Measurements from ENCODE around the gene FAM9B.

Gene FAM9B

DNA sequence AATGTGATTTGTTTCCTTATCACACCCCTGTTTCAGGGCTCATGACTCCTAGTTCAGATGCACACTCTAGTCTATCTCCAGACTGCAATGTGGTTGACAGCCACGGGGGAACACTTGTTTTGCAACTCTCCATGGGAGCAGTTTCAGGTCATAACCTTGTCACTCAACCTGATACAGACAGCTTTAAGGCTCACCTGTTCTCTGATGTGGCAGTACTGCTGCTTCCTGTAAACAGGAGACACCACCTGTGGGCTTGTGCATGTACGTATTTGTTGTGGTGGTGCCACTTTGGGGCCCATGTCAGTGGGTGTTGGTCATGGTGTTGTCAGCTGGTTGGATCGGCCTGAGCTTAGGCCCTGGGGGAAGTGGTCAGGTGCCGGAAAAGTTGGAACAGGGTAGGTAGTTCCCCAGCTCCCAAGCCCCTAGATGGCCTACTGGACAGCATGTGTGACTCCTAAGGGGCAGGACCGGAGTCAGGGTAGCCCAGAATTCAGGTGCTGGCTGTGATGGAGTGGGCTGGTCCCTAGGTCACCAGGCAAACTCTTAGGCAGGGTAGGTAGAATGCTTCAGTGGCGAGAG, 46.2 kb downstream of the FAM9B start:
- no peak overlapping the region for H3K4me3 ChIP-seq (ENCODE audit: low read depth, low read length)
- no peak for TF ChIP-seq CTCF (IDR thresholded peaks at IDR 0.05; ENCODE audit: control insufficient read depth, extremely low read depth, insufficient read depth)
- no peak for DNase-seq (ENCODE audit: low read depth)

DNA sequence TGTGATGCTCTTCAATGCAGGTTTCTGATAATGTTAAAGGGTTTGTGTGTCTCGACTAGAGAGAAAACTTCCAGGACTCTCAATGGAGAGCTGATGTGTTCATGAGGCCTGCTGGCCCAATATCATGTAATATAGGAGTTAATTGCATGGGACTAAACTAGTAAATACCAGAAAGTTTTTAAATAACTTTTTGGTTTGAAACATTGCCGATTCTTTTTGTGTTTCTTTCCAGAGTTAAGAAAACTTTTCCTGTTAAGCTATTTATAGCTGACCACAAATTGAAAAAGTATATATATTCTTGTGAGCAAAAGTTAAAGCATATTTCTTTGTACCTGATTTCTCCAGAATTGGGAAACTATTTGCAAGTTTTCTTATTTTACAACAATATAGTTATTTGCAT, 49.7 kb downstream of the FAM9B start:
- H3K4me3 ChIP-seq (ENCODE audit: low read depth, low read length) = no peak overlapping the region
- TF ChIP-seq CTCF (IDR thresholded peaks at IDR 0.05; ENCODE audit: control insufficient read depth, extremely low read depth, insufficient read depth) = no peak
- no peak for DNase-seq (ENCODE audit: low read depth)

- TF ChIP-seq CTCF (IDR thresholded peaks at IDR 0.05; ENCODE audit: control insufficient read depth, extremely low read depth, insufficient read depth) = no peak
- no peak for DNase-seq (ENCODE audit: low read depth)
- H3K4me3 ChIP-seq (ENCODE audit: low read depth, low read length) = no peak overlapping the region
Measured at GRCh38 chrX:8981723-8982122, 52.2 kb downstream of the FAM9B start.

GRCh38 chrX:8980756-8981155, 53.2 kb downstream of the FAM9B start:
- no peak for TF ChIP-seq CTCF (IDR thresholded peaks at IDR 0.05; ENCODE audit: control insufficient read depth, extremely low read depth, insufficient read depth)
- H3K4me3 ChIP-seq (ENCODE audit: low read depth, low read length) = no peak overlapping the region
- no peak for DNase-seq (ENCODE audit: low read depth)
